H1 (cell line): ENCODE measurements around the gene GPBP1L1. TPM values are rescaled to one million over a fixed set of nuclear protein-coding genes. Genes with fewer than 3 reads are reported as not detected.

Experiments used
- ASH2L ChIP-seq: fragments of 200-600, 300-600 bp; sonication (generic); IDR thresholded peaks from one replicate; pipeline ENCODE4 v1.7.1; 2017; ENCODE audit warnings: low read length
- JUN ChIP-seq: IDR thresholded peaks from 2 replicates; pipeline ENCODE4 v1.6.1; 2011; ENCODE audit warnings: low read depth, mild to moderate bottlenecking, improper control_type of control experiment, low read length
- RBBP5 ChIP-seq: IDR thresholded peaks from 2 replicates; pipeline ENCODE4 v1.7.1; 2012; ENCODE audit warnings: low read depth, mild to moderate bottlenecking, inconsistent platforms, low read length, moderate library complexity, borderline replicate concordance
- SIN3A ChIP-seq, 2 experiments: IDR thresholded peaks in 1 of 2; conservative IDR thresholded peaks in 1 of 2; 2 replicates each; pipeline ENCODE4 v1.6.1; 2011 to 2012; ENCODE audit warnings: low read length in 2 of 2, improper control_type of control experiment in 1 of 2, low read depth in 1 of 2, mild to moderate bottlenecking in 1 of 2
- TAF1 ChIP-seq: IDR thresholded peaks from 2 replicates; pipeline ENCODE4 v1.6.1; 2011; ENCODE audit warnings: mild to moderate bottlenecking, low read depth, low read length
- TCF12 ChIP-seq: IDR thresholded peaks from 2 replicates; pipeline ENCODE4 v1.6.1; 2011; ENCODE audit warnings: low read depth, mild to moderate bottlenecking, low read length
- polyA plus RNA-seq, 7 experiments: library from polyadenylated mRNA; depleted of rRNA in 3 of 7; stranded (reverse) in 5 of 7; unstranded in 2 of 7; fragments of >200 nt in 5 of 7; fragments of 200-250 nt in 2 of 7; gene quantifications; 1 replicate in 5 of 7; 2 replicates in 1 of 7; 4 replicates in 1 of 7; pipeline versions ENCODE4 v1.2.1 to v1.2.3, GENCODE V29; 2011 to 2013; ENCODE audit warnings: missing spikeins in 2 of 7, mixed read lengths in 2 of 7
- total RNA-seq: library from RNA; stranded (reverse); fragmentation: NEBNext Ultra II Directional; extraction: Animal tissue kit (Norgen Biotek cat#: 25700); gene quantifications from 2 replicates; pipeline ENCODE4 v1.2.1, GENCODE V29; 2021
- TF ChIP-seq, protein P1 (sequence below): IDR thresholded peaks from 2 replicates; pipeline ENCODE4 v1.6.1; 2011; ENCODE audit warnings: low read depth, mild to moderate bottlenecking, low read length; ENCODE audit not compliant: insufficient read depth

Gene GPBP1L1
- total and polyA plus RNA-seq, 2 of the 8 experiments (the other 6 are each of a cell fraction or from before 2014, with no cell fraction given), result 70.1 to 119 TPM

DNA sequence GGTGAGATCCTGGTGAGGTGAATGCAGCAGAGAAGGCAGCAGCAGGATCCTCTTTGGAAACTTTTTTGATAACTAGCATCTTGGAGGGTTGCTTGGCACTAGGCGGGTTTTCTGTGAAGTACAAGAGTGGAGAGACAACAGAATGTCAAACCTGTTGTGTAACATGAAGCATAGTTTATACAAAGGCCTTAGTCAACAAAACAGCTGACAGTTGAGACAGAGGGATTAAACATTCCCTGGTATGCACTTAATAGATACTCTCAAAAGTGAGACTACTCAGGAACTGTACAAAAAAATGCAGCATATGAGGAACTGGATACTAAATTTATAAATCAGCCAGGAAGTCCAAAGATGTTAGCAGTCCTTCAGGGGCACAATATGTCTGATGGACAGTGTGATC, 46.0 kb downstream of the GPBP1L1 start (continued):
- TF ChIP-seq SIN3A (conservative IDR thresholded peaks at IDR 0.05 in 1 of 2, IDR thresholded peaks at IDR 0.05 in 1 of 2; ENCODE audit: low read depth in 1 of 2, low read length in 2 of 2), result no peak
- no peak for TF ChIP-seq JUN
- TF ChIP-seq ASH2L, result no peak
- TF ChIP-seq TCF12, result no peak
- TF ChIP-seq, protein P1, sequence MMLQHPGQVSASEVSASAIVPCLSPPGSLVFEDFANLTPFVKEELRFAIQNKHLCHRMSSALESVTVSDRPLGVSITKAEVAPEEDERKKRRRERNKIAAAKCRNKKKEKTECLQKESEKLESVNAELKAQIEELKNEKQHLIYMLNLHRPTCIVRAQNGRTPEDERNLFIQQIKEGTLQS, result no peak
- no peak for TF ChIP-seq RBBP5
- no peak for TF ChIP-seq TAF1
